Measurements from ENCODE around the gene ST6GALNAC3.
"Not testable (repeated sequence)": the region's sequence is repeated elsewhere in the genome, so short reads cannot be mapped to it uniquely, and the experiment has no call there.

ST6GALNAC3 gene

GRCh38 chr1:76607717-76608116 is 533.2 kb downstream of the ST6GALNAC3 start:
- no peak for DNase-seq

GRCh38 chr1:76611770-76612445 is 537.4 kb downstream of the ST6GALNAC3 start:
- DNase-seq, result no peak

GRCh38 chr1:76613886-76614285 is 539.3 kb downstream of the ST6GALNAC3 start:
- no peak for DNase-seq

- no peak for DNase-seq
Measured at GRCh38 chr1:76615253-76616035, 540.9 kb downstream of the ST6GALNAC3 start.

GRCh38 chr1:76620371-76620770 is 545.8 kb downstream of the ST6GALNAC3 start:
- DNase-seq, result no peak

- DNase-seq, result no peak
Measured at GRCh38 chr1:76622774-76623528, 548.4 kb downstream of the ST6GALNAC3 start.

DNA sequence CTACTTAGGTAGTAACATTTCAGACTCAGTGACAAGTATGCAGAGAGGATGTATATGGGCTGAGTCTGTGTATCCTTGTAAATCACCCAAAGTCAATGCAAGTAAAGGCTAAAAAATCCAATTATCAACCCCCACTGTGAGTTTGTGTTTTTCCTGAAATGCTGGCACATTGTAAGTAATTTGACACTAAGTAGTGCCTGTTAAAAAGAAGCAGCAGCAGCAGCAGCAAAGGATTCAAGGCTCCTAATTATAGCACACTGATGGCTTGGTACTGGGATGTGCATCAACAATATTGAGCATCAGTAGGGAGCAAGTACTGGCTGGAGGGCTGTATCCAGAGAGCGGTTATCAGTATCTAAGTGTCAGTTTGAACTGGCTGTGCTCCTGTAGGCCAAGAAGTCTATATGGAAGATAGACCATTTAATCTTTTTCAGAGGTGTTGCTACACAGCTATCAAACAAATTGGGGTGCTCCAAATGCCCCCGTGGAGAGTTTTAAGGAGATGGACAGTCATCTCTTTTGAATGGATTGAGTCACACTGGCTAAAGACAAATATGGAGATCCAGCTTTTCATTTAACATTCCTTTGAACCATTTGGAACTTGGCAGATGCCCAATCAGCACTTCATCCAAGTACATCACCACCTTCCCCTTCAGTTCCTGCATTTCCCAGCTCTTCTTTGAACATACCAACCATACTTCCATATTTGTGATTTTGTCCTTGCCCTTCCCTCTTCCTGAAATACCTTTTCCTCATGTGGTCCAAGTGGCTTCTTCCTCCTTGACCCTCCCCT is 551.5 kb downstream of the ST6GALNAC3 start:
- DNase-seq, result no peak

GRCh38 chr1:76627498-76627897 is 553.0 kb downstream of the ST6GALNAC3 start:
- no peak for DNase-seq

DNA sequence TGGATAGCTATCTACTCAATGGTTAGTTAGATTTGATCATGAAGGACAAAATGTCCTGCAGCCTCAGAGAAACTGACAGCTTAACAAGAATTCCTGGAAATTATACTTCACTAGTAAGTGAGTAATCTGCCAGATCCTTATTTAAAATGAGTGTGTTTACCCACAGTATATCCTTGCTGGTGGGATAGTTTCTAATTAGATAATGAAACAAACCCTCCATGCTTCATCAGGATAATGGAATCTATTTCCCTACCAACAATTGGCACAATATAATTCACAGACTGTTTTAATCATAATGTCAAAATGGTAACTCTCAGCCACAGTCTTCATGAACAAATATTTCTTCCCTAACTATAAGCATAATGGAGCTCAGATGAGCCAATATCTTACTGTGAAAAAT is 553.4 kb downstream of the ST6GALNAC3 start:
- DNase-seq, result no peak

- no peak for DNase-seq
Measured at GRCh38 chr1:76632136-76632535, 557.6 kb downstream of the ST6GALNAC3 start.

DNA sequence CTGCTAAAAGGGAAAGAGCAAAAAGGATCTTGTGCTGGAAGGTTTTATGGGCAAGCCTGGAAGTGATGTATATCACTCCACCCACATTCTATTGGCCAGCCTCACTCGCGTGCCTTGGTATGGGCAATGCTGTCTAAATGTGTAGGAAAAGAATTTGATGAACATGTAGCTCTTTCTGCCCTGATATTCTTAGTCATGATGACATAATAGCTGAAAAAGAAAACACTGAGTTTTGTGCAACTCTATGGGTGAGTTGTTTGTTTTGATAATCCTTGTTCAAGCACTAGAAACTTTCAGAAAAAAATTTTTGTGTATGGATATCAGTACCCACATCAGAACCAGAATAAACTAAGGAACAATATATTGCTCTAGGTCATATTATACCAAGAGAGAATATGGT is 561.2 kb downstream of the ST6GALNAC3 start:
- DNase-seq, result no peak

- DNase-seq, result no peak
Measured at GRCh38 chr1:76639181-76639580, 564.6 kb downstream of the ST6GALNAC3 start.

GRCh38 chr1:76640092-76640491 is 565.5 kb downstream of the ST6GALNAC3 start:
- no peak for DNase-seq

DNA sequence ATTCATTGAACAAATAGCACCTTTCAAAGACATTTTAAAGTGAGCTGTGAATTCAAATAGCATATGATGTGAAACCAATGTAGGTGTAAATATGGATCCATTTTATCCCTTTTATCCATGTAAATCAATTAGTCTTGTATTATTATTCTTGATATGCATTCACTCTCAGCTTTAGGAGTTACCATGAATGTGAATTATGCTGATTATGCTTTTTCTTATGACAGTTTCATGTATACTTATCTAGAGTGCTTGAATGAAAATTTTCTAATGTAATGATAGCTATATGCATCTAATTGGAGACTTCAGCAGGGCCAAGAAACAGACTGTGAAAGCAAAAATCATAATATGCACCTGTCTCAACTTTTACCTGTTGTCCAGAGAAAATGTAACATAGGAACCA is 566.2 kb downstream of the ST6GALNAC3 start:
- DNase-seq, result no peak

GRCh38 chr1:76644139-76644538 is 569.6 kb downstream of the ST6GALNAC3 start:
- no peak for DNase-seq

GRCh38 chr1:76652860-76653259 is 578.3 kb downstream of the ST6GALNAC3 start:
- DNase-seq, result not testable (repeated sequence)

GRCh38 chr1:76657623-76658022 is 583.1 kb downstream of the ST6GALNAC3 start:
- DNase-seq, result no peak

- no peak for DNase-seq
Measured at GRCh38 chr1:76659171-76659940, 584.8 kb downstream of the ST6GALNAC3 start.

- DNase-seq, result no peak
Measured at GRCh38 chr1:76661531-76661930, 587.0 kb downstream of the ST6GALNAC3 start.

DNA sequence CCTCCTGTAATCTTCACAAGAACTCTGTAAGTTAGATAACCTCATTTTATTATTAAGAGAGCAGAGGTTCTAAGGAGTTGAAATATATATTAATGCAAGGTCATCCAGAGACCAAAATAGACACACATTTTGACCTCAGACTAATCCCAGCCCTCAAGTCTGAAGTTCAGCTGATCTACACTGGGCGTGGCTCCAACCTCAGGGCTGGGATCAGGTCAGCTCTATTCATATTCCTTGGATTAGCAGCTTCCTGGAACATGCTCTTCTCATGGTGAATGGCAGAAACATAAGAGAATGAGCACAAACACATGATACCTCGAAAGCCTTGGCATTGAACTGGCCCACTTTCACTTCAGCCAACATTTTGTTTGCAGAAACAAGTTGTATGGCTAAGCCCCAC is 592.0 kb downstream of the ST6GALNAC3 start:
- no peak for DNase-seq

DNA sequence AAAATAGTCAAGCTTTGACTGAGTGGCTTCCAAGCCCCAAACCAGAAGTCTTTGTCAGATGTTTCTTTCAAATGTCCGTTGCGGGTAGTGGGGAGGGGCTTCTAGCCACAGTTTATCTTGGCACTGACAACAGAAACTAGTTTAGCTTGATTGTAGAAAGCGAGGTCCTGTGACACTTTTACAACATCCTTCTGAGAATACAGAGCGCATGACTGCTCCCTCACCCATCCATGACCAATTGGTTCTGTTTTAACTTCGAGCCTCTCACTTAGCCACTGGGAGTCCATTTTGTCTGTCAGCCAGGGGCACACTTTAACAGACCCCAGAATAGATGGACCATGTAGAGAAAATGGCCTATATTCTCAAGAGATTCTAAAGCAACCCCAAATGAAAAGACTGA is 593.5 kb downstream of the ST6GALNAC3 start:
- DNase-seq, result no peak

DNA sequence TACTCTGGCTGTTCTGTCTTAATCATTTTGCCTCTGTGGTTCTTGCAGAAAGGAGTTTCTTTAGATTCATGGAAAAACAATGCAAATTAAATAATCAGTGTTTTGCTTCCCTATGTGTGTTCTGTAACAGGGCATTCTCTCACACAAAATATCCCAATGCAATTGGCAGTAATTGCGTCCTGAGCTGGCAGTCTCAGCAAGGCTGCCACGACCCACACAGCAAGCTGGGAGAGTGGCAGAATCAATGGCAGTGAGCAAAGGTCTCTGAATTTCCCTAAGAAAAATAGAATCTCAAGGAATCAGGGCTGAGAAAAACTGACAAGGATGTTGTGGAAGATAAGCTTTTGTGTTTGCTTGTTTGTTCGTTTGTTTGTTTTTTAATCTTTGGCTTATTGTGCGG is 594.6 kb downstream of the ST6GALNAC3 start:
- DNase-seq, result no peak

All from CD4-positive, alpha-beta T cell treated with Interleukin-1 beta for 1 hour (primary cell).